C4-2B (cell line): ENCODE measurements around the gene RNF213.

Experiments used
- H3K27ac ChIP-seq: fragments of 450-650 bp; 2 replicates; pipeline ENCODE4 v1.5.1; 2017
- CTCF ChIP-seq: fragments of 450-650 bp; conservative IDR thresholded peaks from 2 replicates; pipeline ENCODE4 v1.5.1; 2017; ENCODE audit warnings: mild to moderate bottlenecking
- ZFX ChIP-seq: fragments of 450-650 bp; IDR thresholded peaks from 2 replicates; pipeline ENCODE4 v1.6.1; 2017

The RNF213 gene

DNA sequence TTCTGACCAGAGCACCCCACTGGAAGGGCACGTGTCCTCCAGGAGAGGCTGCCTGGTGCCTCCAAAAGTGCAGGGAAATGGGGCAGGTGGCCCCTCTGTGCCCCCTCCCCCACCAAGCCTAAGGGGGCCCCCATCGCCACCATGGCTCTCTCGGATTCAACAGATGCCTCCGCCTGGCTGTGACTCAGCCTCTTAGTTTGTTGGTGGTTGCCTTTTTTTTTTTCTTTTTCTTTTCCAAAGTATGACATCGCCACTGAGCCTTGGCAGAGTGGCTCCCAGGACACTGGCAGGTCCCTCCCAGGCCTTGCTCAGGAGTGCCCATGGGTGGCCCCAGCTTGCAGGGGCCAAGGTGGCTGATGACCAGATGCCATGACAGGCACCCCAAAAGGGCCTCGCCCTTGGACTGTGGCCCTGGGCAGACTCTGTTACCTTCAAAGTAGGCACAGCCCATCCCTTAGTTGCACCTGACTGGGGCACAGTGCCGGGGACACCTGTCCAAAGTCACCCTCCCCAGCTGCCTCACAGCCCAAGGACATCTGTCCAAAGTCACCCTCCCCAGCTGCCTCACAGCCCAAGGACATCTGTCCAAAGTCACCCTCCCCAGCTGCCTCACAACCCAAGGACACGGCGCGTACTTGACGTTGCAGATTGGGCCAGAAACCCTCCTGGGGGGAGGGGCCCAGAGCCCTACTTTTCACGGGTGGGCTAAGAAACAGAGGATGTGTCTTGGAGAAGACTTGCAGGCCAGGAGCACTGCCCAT lies 186.2 kb downstream of the RNF213 start:
- TF ChIP-seq ZFX (no peak), CTCF (no peak)
- no peak overlapping the region for H3K27ac ChIP-seq

DNA sequence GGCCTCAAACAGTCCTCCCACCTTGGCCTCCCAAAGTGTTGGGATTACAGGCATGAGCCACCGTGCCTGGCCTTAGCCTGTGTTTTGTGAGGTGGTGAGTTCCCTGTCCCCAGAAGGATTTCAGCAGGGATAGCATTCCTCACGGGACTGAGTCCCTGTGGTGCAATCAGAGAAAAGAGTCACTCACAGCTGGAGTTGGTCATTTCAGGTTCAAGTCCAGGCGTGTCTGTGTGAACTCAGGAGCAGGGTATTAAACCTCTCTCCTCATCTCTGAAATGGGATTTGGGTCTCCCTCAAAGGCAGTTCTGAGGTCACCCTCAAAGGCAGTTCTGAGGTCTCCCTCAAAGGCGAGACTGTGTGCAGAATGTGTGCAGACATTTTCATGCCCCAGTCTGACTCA lies 187.1 kb downstream of the RNF213 start:
- TF ChIP-seq ZFX, result no peak
- no peak for TF ChIP-seq CTCF
- H3K27ac ChIP-seq, result no peak overlapping the region
